Stimulated activated CD8-positive, alpha-beta memory T cell treated with anti-CD3 and anti-CD28 coated beads, Interleukin-12 subunit alpha, Interleukin-12 subunit beta, amount 100 ng/mL, for 24 hours (primary cell): ENCODE measurements around the gene SUPT3H.

Experiments
- DNase-seq: peaks from one replicate; pipeline ENCODE4 v3.0.0-alpha.2; 2020; ENCODE audit errors: extremely low read depth

Gene SUPT3H

DNA sequence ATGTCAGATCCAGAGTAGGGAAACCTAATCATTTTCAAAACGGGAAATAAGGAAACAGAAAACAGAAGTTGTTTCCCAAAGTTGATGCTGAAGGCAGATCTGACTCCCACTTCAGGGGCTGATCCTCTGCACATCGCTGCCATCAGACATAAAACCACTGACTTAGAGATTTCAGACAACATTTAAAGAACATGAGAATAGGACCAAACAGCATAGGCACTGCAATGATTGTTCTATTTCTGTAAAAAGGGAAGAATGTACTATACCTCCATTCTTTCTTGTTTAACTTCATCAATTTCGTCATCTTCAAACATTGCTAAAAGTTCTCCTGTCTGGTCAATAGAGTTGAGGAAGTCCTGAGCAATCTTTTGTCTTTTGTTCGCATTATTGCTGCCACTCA is 374.3 kb downstream of the SUPT3H start:
- DNase-seq: no peak

DNA sequence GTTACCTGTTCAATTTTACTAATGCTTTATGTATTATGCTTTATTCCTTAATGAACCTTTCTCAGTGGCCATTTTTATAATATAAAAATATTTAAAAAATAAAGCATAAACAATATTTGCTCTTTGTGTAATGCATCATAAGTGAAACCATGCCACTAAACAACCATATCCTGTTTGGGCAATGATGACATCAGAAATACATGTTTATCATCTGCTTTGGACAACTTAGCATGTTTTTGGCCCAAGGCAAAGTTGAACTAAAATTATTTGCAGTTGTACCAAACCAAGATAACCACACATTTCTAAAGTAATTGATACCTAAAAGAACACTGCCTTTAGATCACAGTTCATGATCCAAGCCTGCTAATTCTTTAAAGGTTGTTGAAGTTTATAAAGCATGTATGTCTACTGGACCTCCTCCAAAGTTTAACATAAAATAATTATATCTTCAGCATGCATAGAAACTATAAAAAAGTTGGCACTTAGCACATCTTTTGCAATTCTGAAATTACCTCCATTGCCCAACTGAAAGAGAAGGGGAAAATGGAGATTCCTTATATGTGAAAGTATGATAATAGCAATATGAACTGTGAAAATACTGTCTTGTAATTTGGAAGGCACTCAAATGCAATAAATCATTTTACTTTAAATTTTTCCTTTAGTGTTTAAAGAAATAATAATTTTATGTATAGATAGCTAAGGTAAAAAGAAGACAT is 375.2 kb downstream of the SUPT3H start:
- no peak for DNase-seq

DNA sequence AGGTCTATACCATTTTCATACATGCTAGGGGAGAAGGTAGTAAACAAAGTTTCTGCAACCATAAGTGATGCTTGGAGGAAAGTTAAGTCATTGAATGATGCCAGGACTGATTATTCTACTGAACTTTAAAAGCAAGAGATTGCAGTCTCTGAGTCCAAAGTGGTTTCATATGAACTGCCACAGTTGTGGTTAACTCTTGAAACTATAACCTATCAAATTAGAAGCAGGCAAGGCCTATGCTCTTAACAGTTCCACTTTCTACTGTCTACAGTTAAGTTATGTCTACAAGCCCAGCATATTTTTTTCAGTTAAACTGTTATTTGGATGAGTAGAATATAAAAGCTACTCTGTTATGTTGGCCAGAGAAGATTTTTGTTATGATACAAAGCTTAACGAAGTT is 376.1 kb downstream of the SUPT3H start:
- no peak for DNase-seq

DNA sequence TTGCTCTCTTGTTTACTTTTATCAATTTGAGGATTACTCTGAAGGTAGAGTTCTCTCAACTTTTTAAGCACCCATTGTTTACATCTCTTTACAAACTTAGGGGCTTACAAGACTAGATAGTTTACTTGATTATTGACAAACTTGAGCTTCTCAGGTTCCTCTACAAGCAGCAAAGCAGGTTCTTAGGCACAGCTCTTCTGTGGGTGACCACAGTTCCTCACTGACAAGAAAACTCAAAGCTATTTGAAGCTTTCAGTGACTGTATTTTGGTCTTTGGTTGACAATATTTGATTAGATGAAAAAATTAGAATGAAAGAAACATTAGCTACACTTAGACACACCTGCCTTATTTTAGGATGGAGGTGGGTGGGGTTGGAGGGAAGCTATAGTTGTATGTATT is 376.9 kb downstream of the SUPT3H start:
- DNase-seq: no peak

DNA sequence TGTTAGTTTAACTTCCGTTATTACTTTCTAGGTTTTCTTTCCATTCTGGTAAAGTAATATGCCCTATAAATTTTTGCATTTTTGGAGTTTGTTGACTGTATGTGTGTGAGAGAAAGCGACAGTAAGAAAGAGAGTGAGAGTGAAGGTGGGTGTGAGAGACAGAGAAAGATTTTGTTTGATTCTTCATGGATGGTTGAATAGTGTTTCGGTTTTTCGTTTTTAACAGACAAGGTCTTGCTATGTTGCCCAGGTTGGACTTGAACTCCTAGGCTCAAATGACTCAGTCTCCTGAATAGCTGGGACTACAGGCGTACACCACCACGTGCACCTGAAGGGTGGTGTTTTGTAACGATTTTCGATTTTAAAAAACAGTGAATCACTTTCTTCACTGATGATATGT is 378.7 kb downstream of the SUPT3H start:
- no peak for DNase-seq

DNA sequence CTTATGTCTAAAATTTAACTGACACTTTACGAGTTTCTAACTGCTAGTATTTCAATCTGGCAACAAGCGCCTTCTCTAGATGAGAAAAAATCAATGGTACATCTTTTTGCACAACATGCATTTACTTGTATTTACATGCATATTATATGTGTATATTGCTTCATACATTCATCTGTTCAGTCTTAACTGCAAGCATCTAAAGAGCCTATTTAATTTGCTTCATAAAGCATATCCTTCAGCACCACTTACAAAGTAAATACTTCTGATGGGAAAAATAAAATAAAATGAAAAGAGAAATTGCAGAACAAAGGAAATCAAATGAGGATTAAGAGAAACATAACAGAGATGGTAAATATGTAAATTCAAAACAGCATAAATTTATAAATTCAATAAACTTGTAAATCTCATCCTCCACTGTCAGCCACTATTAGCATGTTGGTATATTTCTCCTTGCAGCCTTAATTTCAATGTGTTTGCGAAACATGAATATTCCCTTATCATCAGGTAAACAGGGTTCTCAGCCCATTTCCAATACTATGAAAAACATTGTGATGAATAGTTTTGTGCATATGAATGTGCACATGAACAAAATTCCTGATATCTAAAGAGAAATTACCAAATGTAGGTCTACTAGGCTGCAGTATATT is 382.1 kb downstream of the SUPT3H start:
- no peak for DNase-seq

DNA sequence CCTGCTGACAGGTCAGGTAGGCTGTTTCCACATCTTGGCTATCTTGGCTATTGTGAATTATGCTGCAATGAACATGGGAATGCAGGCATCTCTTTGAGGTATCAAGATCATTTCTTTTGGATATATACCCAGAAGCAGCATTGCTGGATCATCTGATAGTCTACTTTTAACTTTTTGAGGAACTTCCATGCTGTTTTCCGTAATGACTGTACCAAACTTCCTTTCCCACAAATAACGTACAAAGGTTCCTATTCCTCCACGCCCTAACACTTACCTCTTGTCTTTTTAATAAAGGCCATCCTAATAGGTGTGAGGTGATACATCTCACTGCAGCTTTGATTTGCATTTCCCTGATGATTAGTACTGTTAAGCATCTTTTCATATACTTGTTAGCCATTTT is 388.3 kb downstream of the SUPT3H start:
- DNase-seq: no peak

DNA sequence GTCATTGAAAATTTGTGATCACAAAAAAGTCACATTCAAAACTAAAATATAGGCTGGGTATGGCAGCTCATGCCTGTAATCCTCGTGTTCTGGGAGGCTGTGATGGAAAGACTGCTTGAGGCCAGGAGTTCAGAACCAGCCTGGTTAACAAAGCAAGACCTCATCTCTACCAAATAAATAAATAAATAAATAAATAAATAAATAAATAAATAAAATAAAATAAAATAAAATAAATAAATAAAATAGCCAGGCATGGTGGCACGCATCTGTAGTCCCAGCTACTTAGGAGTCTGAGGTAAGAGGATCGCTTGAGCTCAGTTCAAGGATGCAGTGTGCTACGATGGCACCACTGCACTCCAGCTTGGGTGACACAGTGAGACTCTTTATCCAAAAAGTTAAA is 392.7 kb downstream of the SUPT3H start:
- no peak for DNase-seq

DNA sequence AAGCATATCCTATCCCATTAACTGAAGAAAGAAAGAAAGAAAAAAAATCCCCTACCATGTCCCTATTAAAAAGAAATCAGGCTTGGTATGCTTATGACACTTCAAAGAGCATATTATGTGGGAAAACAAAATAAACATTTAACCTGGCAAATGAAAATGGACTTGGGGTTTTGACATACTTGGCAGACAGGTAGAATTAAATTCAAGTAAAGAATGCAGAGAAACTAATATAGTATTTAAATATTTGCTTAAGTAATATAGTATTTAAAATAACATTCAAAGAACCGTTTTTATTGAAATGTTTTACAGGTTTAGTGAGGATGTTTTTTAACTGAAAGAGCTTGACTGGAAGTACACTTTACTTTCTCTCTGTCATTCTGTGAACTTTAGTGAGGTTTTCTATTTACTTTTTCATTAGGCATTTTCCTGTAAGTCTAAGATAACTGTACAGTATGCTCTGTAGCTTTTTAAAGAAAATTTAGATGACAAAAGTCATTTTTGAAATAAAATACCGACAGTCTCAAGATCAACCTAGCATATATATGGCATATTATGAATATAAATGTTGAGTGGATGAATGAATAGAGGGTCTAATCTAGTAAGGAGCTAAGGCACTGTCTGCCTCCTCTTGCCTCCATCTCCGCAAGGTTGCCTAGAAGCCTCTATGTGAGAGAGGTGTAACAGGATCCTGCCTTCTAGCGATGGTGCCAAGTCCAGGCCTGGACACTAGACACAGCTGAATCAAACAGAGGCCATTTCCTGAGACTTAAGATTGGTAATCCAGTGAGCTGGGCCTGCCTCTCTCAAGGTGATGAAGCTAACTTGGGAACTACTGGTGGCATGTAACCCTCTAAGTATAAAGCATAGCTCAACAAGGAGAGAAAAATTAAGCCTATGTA is 394.0 kb downstream of the SUPT3H start:
- no peak for DNase-seq

DNA sequence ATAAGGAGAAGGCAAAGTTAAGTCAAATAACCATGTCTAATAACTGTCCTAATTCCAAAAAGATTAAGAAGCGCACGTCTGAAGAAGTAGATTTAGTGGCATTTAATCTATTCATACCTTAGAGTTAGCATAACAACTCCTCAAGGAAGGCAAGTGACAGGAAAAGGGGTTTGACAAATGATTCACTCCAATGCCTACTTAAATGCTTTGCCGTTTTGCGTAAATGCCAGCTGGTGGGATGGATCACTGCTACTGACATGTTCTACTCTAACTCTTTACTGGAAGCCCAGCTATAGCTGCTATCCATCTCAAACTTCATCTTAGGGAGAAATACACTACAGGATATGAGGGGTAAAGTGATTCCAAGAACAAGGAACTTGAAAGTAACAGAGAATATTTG is 396.9 kb downstream of the SUPT3H start:
- DNase-seq: no peak

DNA sequence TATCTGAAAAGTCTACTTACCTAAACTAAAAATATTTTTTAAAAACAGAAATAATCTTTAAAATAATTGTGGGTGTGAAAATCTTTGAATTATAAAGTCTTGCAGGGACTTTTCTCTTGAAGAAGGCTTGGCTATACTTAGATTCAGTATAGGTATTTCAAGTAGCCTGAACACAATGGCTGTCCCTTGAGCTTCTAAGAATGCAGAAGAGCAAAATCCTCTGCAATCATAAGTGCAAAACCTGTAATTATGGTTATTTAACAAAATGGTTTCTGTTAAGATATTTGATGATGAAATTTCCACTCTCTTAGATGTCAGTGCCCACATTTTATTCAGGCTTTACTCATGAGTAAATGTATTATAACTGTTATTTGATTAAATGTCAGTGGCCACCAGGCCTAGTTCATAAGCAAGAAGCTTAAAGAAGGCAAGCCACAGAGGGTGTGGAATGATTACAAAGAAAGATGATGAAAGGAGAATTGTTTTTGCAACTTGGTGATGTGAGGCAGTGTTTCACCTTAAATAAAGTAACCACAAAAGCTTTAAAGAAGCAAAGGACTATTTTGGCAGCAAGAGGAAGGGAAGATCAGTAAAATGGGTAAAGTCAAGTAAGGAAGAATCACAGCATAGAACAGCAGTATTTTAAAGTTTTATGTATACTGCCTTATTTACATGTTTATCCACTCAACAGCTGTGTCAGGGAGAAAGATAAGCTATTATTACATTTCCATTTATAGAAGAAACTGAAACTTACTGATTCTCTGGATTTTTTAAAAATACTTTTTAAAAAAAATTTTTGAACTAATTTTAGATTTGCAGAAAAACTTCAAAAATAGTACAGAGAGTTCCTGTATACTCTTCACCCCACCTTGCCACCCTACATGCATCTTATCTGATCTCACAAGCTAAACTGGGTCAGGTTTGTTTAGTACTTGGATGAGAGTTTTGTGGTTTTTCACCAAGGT is 400.8 kb downstream of the SUPT3H start:
- DNase-seq: no peak

DNA sequence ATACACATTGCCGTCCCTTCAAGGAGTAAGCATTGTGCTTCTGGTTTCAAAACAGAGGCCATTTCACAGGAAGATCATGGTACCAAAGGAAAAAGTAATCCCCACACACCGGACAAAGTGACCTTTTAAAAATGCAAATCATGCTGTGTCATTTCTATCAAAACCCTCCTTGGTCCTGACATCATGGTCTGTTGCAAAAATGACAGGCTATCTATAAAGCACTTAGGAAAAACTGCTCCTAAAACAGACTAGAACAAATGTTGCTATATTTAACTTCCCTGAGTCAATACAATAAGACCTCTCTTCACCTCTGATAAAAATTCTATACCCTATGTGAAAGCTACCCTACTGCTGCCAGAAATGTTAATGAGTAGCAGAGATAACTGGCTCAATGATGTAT is 403.2 kb downstream of the SUPT3H start:
- DNase-seq: no peak

DNA sequence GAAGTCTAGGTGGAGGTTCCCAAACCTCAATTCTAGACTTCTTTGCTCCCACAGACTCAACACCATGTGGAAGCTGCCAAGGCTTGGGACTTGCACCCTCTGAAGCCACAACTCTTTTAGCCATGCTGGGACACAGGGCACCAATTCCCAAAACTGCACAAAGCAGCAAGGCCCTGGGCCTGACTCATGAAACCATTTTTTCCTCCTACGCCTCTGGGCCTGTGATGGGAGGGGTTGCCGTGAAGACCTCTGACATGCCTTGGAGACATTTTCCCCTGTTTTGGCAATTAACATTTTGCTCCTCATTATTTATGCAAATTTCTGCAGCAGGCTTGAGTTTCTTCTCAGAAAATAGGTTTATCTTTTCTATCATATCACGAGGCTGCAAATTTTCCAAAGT is 405.0 kb downstream of the SUPT3H start:
- no peak for DNase-seq

DNA sequence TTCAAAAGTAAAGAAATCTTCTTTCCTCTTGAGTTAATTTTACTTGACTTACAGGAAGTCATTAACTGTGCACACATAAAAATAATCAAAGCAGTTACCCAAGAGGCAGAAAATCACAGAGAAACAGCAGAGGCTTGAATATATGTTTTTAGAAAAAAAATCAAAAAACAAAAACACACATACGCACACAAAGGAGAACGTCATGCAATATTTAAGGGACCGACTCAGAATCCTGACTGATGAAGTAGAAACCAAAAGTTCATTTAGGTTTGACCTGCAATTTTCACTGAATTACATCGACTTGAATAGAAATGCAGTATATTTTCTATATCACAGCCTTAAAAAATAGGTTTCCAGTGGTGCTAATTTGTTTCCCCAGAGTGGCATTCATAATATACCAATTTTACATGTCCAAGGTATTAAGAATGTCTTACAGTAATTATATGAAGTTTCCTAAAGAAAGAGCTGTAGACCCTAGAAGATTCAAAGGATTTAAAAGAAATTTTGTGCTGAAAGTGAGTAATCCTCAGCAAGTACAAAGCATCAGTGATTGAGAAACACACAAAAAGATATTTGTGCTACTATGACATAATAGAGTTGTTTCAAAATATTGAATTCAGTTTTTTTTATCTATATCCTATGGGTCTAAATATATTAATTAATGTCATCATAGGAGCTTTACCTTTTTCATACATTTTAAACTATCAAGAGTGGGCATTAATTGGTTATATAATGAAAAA is 408.1 kb downstream of the SUPT3H start:
- no peak for DNase-seq

DNA sequence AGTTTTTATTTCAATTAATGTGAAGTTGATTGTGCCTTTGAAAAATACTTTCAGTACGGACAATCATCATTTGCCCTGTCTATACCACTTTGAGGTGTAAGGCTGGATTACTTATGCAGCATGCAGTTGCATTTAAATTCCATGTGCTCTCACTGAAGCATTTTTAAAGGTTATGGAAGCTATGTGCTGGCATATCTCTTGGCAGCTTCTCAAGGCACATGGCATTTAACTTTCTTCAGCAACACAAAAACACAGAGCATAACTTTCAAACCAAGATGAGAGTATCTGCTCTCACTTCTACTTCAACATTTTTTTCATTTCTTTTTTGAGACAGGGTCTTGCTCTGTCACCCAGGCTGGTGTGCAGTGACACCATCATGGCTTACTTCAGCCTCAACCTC is 410.3 kb downstream of the SUPT3H start:
- DNase-seq: no peak

DNA sequence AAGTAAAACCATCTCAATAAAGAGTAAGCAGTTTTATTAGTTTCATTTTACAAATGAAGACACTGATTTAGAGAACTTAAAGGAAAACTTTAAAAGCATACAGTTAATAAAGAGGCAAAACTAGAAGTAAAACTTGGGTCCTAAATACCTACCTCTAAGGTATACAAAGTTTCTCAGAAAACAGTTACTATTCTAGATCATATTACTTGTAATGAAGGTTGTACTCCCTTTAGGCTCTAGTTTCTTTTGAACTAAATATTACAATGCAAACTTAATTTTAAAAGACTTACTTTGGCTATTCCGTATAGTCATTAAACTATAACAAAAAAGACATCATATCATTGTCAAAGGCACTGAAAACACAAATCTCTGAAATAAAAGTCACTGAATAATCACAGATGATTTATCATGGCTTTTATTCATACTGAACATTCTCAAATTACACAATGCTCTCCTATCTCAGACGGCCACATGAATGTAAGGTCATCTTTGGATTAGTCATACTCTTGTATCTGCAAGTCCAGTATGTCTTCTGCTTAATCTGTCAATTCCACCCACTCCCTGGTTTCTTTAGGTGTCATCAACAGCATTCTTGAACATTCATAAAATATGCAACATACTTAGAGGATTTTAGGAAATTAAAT is 411.2 kb downstream of the SUPT3H start:
- DNase-seq: no peak

DNA sequence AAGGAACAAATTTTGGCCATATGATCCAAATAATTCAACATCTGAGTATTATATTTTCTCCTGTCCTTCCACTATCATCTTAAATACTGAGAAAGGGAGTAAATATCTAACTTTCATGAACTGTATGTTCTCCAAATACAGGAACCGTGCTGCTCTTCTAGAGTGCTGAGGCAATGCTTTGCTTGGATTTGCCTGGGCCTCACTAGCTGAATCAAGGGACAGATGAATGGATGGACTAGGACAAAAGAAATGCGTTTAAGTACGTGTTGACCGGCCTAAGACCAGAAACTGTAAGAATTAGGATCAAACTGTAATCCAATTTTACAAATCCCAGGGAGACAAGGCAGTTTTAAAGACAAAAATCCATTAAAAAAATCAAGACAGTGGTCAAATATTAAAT is 412.0 kb downstream of the SUPT3H start:
- no peak for DNase-seq

DNA sequence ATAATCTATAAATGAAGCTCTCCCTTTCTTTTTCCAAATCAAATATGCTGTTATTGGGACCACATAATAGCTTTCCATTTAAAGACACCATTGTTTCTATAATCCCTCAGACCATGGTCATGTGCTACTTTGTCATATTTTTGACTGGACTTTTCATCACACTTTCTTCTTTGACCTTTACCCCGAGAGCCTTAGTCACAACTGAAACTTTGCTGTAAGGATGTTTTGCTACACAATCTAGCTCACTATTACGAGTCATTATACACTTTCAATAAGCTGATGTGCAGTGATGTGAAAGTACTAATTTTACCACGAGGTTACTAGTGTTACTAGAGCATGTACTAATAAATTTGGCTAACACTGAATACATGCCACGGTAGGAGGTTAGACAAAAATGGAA is 416.8 kb downstream of the SUPT3H start:
- DNase-seq: no peak

DNA sequence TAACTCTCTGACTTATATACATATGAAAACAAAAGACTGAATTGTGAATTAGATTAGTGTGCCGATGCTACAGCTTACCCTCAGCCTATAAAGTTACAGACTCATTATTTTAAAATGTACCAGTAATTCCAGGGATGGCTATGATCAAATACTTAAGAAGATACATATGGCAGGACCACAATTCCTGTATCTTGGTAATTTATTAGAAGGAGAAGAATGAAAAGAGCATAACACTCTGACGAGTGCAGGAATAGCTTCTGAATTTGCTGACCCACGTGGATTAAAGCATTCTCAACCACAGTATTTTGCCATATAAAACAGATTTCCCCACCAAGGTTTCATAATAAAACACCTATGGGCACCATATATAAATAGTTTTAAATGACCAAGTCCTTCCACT is 418.1 kb downstream of the SUPT3H start:
- DNase-seq: no peak

DNA sequence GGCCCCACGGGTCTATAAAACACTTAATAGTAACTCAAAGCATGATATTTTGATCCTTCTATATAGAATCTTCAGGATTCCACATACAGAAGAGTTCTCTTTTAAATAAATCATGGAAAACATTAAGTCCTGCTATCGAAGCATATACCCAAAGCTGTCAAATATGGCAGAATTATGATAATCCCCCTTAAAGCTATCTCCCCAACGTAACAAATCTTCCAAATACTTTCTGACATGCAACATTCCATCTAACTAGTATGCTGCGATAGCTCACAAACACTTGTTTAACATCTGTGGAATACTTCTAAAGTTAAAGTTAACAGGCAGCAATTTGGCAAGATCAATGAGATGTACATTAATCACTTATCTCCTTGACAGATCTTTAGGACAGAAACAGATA is 420.6 kb downstream of the SUPT3H start:
- no peak for DNase-seq
